Dedifferentiated amniotic fluid mesenchymal stem cell (primary cell): ENCODE results near the gene ZBTB8B.
"Not testable (repeated sequence)": the region's sequence is repeated elsewhere in the genome, so short reads cannot be mapped to it uniquely, and the experiment has no call there.

Experiments used
- DNase-seq: peaks from one replicate; pipeline ENCODE4 v3.0.0-alpha.2; 2016; ENCODE audit errors: extremely low spot score

Gene ZBTB8B

GRCh38 chr1:32470431-32470830 is 5.6 kb downstream of the ZBTB8B start:
- DNase-seq: no peak

DNA sequence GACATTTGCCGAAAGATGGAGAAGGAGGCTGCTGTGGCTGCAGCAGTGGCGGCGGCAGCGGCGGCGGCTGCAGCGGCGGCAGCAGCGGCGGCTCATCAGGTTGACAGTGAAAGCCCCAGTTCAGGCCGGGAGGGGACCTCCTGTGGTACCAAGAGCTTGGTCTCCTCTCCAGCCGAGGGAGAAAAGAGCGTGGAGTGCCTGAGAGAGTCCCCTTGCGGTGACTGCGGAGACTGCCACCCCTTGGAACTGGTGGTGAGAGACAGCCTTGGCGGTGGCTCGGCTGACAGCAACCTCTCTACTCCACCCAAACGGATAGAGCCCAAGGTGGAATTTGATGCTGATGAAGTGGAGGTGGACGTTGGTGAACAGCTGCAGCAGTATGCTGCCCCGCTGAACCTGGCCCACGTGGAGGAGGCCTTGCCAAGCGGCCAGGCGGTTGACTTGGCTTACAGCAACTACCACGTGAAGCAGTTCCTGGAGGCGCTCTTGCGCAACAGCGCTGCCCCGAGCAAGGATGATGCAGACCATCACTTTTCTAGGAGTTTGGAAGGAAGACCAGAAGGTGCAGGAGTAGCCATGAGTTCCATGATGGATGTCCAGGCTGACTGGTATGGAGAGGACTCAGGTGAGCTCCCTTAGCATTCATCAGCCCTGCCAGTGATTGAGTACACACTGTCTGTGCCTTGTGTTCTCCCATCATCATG is 6.3 kb downstream of the ZBTB8B start:
- DNase-seq: no peak

GRCh38 chr1:32471695-32472362 is 7.0 kb downstream of the ZBTB8B start:
- no peak for DNase-seq

DNA sequence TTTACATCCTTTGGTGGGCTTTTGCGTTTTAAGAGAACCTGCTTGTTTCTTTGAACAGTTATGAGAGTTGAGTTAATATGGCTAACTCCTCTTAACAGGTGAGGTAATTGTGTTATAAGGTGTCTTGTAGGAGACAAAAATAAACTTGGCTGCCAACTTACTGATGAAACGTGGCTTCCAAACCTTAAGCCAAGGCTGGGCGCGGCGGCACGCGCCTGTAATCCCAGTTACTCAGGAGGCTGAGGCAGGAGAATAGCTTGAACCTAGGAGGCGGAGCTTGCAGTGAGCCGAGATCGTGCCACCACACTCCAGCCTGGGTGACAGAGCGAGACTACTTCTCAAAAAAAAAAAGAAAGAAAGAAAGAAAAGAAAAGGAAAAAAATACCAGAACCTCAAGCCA is 8.1 kb downstream of the ZBTB8B start:
- DNase-seq: not testable (repeated sequence)

- no peak for DNase-seq
Measured at GRCh38 chr1:32474954-32475353, 10.1 kb downstream of the ZBTB8B start.

DNA sequence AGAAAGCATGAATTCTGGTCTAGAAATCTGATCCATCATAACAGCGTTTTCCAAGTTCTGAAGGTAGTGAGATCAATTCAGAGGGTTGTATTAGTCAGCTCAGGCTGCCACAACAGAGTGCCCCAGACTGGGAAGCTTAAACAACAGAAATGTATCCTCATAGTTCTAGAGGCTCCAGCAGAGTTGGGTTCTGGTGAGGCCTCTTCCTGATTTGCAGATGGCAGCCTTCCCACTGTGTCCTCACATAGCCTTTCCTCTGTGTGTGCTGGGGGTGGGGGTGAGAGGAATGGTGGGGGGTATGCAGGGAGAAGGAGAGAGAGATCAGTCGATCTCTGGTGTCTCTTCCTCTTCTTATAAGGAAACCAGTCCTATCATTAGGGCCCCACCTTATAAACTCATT is 15.1 kb downstream of the ZBTB8B start:
- DNase-seq: no peak

DNA sequence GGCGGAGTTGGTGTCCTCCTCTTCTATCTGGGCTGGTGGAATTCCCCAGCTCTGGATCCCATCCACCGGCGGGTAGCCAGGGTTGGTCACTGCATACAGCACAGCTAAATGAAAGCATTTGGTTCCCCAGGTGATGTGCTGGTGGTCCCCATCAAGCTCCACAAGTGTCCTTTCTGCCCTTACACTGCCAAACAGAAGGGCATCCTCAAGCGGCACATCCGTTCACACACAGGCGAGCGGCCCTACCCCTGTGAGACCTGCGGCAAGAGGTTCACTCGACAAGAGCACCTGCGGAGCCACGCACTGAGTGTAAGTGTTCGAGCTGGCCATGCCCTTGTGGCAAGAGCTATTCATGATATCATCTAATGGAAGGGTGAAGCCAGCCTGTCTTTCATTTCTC is 15.9 kb downstream of the ZBTB8B start:
- no peak for DNase-seq

GRCh38 chr1:32481788-32482187 is 16.9 kb downstream of the ZBTB8B start:
- DNase-seq: not testable (repeated sequence)

GRCh38 chr1:32485554-32486255 is 20.8 kb downstream of the ZBTB8B start:
- DNase-seq: no peak

DNA sequence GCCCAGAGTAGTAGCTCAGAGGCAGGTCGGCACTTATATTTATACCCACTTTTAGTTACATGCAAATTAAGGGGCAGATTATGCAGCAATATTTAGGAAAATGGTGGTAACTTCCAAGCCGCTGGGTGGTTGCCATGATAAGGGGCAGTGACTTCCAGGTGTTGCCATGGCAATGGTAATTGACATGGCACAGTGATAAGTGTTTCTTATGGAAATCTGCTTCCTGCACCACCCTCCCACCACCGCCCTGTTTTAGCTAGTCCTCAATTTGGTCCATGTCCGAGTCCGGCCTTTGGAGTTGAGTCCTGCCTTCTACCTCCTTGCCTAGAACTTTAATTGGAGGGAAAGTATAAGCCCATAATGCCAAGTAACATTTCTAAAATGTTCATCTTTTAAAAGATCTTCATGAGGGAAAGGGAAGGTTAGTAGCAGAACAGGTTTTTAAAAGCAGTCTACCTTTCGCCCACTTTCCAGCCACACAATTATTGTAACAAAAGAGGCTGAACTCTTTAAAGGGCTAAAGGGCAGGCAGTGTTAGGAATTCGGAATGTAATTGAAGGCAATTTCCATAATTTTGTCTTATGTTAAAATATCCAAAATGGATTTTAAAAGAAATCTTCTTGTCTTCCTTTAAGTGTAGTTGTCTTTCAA is 21.7 kb downstream of the ZBTB8B start:
- DNase-seq: no peak

DNA sequence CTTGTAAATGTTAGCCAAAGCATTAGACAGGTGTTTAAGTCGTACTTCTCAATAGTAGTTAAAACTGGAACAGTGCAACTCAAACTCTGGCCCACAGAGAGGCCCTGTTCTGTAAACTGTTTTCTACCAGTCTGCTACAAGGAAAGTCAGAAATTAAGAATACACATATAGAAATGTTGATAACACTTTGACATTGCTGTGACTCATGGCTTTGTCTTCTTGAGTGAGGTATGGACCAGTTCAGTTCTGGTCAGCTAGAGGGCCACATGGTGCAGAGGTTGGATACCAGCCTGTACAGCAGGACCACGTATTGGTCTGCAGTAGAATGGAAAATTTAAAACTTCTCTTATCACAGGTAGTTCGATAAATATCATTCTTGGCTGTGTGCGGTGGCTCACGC is 22.3 kb downstream of the ZBTB8B start:
- DNase-seq: no peak

DNA sequence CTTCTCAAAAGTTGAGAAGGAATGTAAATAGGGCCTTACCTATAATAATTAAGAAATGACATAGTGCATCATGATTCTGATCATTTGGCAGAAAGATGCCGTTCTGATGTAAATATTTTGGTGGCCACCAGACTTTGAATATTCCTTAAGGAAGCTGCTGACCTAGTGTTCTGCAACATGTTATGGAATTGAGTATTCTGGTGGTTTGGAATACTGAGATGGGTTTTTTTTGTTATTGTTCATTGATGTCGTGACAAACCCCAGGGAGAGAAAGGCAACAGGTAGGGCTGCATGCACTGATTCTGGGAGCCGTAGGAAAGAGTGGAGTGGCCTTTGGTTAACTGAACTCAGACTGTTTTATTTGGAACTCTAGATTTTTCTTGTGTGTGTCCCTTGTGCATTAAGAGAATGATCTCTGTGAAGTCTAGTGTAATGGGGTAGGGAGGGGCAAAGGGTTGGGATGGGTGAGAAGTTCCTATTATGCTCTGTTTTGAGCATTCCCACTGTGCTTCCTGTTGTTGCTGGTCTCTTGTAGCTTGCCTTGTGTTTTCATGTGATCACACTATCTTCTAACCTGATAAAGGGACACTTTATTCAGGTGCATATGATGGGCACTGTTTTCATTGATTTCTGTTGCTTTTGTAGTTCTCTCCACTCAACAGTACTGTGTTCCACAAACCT is 25.0 kb downstream of the ZBTB8B start:
- no peak for DNase-seq

DNA sequence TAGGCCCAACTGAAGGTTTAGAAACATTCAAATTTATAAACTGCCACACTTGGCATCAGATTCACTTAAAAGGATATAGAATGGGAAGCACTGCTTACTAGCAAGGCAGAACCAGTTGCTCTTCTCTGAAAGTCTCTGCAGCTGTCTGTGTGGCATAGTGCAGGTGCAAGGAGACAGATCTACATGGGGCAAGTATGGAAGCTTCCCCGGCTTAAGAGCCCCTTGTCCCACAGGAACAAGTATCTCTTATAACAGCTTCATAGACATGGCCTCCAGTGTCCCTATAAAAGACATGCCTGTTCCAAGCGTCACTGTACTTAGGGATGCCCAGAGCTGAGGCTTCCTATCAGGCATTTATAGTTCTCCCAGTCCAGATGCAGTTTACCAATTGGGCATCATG is 26.5 kb downstream of the ZBTB8B start:
- no peak for DNase-seq

DNA sequence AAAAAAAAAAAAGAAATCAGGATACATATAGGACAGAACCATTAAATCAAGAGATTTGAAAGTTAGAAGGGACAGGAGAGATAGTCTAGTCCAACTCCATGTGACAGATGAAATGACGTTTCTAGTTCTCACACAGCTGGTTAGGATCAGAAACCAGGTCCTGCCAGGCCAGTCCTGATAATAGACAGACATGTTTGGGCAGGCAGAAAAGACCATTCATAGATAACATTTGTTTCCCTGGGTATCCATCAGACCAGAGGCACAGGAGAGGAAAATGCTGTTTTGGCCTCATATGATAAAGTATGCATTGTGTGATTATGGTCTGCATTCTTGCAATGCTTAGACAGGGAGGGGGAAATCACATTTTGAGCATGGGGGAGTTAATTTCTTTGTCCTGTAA is 29.3 kb downstream of the ZBTB8B start:
- DNase-seq: peak; percentile 31

DNA sequence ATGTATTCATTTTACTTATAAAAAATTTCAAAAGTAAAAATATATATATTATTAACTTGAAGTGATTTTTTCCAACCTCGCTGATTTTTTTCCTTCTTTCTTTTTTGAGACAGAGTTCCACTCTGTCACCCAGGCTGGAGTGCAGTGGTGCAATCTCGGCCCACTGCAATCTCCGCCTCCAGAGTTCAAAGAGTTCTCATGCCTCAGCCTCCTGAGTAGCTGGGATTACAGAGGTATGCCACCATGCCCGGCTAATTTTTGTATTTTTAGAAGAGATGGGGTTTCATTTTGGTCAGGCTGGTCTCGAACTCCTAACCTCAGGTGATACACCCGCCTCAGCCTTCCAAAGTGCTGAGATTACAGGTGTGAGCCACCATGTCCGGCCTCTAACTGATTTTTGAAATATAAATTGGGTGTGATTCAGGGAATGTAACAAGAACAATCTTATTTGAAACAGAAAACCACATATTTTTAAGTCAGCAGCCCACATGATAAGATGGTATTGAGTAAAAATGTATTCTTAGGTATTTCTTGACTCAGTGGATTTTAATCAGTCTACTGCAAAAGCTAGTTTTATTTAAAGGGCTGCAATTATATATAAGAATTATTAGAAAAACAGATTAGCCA is 30.0 kb downstream of the ZBTB8B start:
- DNase-seq: no peak

- no peak for DNase-seq
Measured at GRCh38 chr1:32496127-32496526, 31.3 kb downstream of the ZBTB8B start.

DNA sequence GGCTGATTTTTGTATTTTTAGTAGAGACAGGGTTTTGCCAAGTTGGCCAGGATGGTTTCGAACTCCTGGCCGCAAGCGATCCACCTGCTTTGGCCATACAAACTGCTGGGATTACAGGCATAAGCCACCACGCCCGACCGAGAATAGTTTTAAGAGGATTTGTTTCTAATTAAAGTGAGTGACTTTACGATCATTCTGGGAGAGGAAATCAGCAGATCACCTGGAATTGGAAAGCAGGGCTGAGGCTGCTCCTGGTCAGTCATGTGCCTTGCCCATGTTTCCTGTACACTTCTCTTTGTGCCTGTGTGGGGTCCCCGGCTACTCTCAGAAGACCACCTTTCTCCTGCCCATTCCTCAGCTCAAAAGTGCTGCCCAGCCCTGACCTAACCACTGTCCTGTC is 33.9 kb downstream of the ZBTB8B start:
- no peak for DNase-seq

- peak; percentile 41 for DNase-seq
Measured at GRCh38 chr1:32500387-32501209, 35.7 kb downstream of the ZBTB8B start.

GRCh38 chr1:32501865-32502264 is 37.0 kb downstream of the ZBTB8B start:
- no peak for DNase-seq

DNA sequence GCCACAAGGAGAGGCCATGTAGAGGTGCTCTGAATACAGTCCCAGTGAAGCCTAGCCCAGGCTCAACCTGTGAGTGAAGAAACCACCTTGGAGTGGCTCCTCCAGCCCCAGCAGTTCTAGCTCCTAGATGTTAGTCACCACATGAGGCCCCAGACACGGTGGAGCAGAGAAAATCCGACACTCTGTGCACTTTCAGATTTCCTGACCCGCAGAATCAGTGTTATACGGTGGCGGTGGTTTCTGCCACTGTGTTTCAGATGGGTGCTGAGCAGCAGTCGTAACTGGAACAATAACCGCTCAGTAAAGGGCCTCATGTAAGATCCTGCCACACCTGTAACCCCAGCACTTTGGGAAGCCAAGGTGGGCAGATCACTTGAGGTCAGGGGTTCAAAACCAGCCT is 38.3 kb downstream of the ZBTB8B start:
- DNase-seq: no peak

- DNase-seq: no peak
Measured at GRCh38 chr1:32507021-32507420, 42.1 kb downstream of the ZBTB8B start.
